ENCODE measurements around the gene BAD.

BAD gene

DNA sequence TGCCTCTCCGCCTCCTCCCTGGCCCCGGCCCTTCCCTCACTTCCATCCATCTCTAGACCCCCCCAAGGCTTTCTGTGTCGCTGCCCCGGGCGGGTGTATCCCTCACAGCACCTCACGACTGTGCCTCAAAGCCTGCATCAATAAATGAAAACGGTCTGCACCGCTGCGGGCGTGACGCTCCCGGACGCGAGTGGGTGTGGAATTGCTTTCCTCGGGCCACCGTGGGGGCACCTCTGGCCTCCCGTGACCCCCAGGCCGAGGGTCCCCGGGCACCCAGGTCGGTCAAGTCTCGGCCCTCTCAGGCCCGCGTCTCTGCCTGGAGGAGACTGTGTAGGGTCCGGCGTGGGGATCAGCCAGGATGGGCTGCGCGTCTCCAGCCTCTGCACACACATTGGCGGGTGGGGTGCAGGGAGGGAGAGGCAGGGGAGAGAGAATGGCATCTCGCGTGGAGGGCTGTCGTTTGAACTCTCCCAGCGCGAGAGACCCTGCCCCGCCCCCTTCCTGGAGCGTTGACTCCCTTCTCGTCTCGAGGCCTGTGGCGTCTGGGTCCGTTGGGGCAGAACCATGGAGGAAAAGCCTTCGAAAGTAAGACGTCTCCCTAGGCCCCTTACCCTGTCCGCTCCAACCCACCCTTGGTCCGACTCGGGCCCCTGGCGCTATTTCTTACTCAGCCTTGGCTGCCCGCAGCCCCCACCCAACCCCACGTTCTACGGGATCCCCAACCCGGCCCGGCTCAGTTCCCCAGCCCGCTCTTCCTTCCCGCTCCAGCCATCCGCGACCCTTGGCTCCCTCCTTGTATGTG is 15.6 kb upstream of the BAD start, which contains the start of gene CATSPERZ:
CATSPERZ (plus strand) TSS at position 512 of the 802 bp plus-strand sequence; CDS start at position 565, 53 bp downstream.
- peaks cover 5% of the 10 kb centered on the region for H3K4me1 ChIP-seq (ENCODE audit: control insufficient read depth, insufficient read depth, low read length)
- H3K9ac ChIP-seq (ENCODE audit: low read depth, low read length) = no peak within 1 kb of the TSS
- H3K4me3 ChIP-seq (ENCODE audit: low read depth, low read length) = peak within 1 kb of the TSS; percentile 65
- no peaks in the 10 kb centered on the region for H3K36me3 ChIP-seq (ENCODE audit: control insufficient read depth, insufficient read depth, low read length)
- H3K27me3 ChIP-seq (ENCODE audit: control insufficient read depth, insufficient read depth, low read length) = peaks cover 71% of the 10 kb centered on the region
- no peaks in the 10 kb centered on the region for H3K9me3 ChIP-seq (ENCODE audit: control insufficient read depth, insufficient read depth, low read length)

DNA sequence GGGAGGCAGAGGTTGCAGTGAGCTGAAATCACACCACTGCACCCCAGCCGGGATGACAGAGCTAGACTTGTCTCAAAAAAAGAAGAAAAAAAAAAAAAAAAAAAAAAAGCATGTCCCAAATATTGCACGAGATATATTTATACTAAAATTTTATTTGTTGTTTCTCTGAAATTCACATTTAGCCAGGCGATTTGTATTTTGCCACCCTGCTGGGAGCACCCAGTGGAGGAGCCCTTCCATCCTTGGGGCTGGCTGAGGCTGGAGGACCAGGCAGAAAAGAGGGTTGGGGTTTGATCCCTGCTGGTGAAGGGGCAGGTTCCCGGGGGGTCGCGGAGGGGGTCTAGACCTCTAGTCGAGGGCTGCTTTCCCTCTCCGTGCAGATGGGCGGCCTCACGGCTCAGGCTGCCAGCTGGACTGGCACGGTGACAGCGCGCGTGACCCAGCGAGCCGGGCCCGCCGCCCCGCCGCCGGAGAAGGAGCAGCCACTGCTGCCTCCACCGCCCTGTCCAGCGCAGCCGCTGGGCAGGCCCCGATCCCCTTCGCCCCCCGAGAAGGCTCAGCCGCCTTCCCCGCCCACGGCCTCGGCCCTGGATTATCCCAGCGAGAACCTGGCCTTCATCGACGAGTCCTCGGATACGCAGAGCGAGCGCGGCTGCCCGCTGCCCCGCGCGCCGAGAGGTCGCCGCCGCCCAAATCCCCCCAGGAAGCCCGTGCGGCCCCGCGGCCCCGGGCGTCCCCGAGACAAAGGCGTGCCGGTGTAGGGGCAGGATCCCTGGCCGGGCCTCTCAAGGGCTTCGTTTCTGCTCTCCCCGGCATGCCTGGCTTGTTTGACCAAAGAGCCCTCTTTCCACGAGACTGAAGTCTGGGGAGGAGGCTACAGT is 14.7 kb upstream of the BAD start:
- no peaks in the 10 kb centered on the region for H3K36me3 ChIP-seq (ENCODE audit: control insufficient read depth, insufficient read depth, low read length)
- no peak overlapping the region for H3K9ac ChIP-seq (ENCODE audit: low read depth, low read length)
- no peaks in the 10 kb centered on the region for H3K9me3 ChIP-seq (ENCODE audit: control insufficient read depth, insufficient read depth, low read length)
- peaks cover 4% of the 10 kb centered on the region for H3K4me1 ChIP-seq (ENCODE audit: control insufficient read depth, insufficient read depth, low read length)
- peak overlapping the region; percentile 65 for H3K4me3 ChIP-seq (ENCODE audit: low read depth, low read length)
- H3K27me3 ChIP-seq (ENCODE audit: control insufficient read depth, insufficient read depth, low read length) = peaks cover 80% of the 10 kb centered on the region

DNA sequence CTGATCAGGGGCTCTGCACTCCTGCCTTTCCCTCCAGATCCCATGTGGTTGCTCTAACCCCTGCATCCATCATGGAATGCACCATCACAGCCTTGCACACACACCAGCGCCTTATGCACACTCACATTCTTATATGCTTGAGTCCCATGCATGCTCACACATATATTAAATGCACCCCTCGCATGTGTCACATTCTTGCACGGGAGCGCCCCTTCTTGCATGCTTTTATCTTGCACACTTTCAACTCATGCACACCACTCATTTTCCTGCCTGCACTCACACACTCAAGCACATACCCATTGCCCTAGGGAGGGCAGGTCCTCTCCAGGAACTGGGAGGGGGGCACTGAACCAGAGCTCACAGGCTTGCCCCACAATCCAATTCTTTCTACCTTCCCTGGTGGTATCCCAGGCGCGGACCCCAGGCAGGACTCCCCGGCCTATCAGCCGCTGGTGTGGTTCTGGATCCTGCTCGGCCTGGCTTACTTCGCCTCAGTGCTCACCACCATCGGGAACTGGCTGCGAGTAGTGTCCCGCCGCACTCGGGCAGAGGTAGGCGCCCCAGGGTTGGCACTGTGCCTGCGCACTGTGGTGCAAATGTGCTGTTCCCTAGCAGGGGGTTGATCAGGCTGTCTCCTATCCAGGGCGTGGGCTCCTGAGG is 13.4 kb upstream of the BAD start:
- Histone ChIP-seq H3K4me1 (ENCODE audit: control insufficient read depth, insufficient read depth, low read length) (no peaks in the 10 kb centered on the region), H3K36me3 (ENCODE audit: control insufficient read depth, insufficient read depth, low read length) (no peaks in the 10 kb centered on the region), H3K9ac (ENCODE audit: low read depth, low read length) (no peak overlapping the region), H3K27me3 (ENCODE audit: control insufficient read depth, insufficient read depth, low read length) (peaks cover 91% of the 10 kb centered on the region), H3K9me3 (ENCODE audit: control insufficient read depth, insufficient read depth, low read length) (no peaks in the 10 kb centered on the region), H3K4me3 (ENCODE audit: low read depth, low read length) (peak overlapping the region; percentile 45)

DNA sequence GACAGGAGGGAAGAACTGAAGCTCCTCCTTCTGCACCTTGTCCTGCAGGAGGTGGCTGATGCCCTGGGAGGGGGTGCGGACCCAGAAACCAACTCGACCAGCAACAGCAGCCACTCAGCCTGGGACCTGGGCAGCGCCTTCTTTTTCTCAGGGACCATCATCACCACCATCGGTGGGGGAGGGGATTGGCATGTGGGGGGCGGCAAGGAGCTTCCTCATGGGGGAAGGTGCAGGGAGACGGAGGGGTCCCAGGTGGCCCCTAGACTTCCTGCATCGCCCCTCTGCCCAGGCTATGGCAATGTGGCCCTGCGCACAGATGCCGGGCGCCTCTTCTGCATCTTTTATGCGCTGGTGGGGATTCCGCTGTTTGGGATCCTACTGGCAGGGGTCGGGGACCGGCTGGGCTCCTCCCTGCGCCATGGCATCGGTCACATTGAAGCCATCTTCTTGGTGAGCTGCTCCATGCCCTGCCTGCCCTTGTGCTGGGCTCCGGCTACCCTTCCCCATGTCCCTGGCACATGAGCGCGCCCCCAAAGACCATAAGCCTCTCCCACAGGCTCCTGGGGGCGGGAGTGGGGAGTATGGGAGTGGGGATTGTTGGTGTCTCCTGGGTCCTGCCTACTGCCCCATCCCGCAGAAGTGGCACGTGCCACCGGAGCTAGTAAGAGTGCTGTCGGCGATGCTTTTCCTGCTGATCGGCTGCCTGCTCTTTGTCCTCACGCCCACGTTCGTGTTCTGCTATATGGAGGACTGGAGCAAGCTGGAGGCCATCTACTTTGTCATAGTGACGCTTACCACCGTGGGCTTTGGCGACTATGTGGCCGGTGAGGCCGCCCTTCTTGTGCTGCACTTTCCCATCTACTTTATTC is 12.6 kb upstream of the BAD start:
- H3K4me3 ChIP-seq (ENCODE audit: low read depth, low read length) = peak overlapping the region; percentile 45
- H3K27me3 ChIP-seq (ENCODE audit: control insufficient read depth, insufficient read depth, low read length) = peaks cover 99% of the 10 kb centered on the region
- H3K9me3 ChIP-seq (ENCODE audit: control insufficient read depth, insufficient read depth, low read length) = no peaks in the 10 kb centered on the region

DNA sequence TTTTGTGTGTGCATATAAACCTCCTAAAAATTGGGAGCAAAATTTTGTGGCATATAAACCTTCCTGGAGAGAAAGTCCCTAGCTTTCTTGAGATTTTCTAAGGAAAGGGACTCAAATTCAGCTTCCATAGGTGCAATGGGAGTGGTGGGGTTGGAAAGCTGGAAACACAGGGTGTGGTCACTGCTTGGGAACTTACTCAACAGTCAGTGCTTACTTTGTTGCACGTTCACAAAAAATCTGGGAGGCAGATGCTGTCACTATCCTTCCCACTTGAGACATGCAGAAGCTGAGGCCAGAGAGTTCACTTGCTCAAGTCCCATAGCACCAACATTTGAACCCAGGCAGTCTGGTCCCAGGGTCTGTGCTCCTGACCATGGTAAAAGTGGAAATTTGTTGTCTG is 11.8 kb upstream of the BAD start:
- Histone ChIP-seq H3K9ac (ENCODE audit: low read depth, low read length) (no peak overlapping the region), H3K4me1 (ENCODE audit: control insufficient read depth, insufficient read depth, low read length) (no peaks in the 10 kb centered on the region), H3K9me3 (ENCODE audit: control insufficient read depth, insufficient read depth, low read length) (no peaks in the 10 kb centered on the region), H3K4me3 (ENCODE audit: low read depth, low read length) (peak overlapping the region; percentile 45), H3K27me3 (ENCODE audit: control insufficient read depth, insufficient read depth, low read length) (peaks cover 97% of the 10 kb centered on the region), H3K36me3 (ENCODE audit: control insufficient read depth, insufficient read depth, low read length) (no peaks in the 10 kb centered on the region)

More for the DNA sequence above, 12.6 kb upstream of the BAD start:
- H3K4me1 ChIP-seq (ENCODE audit: control insufficient read depth, insufficient read depth, low read length) = no peaks in the 10 kb centered on the region
- H3K9ac ChIP-seq (ENCODE audit: low read depth, low read length) = no peak overlapping the region
- no peaks in the 10 kb centered on the region for H3K36me3 ChIP-seq (ENCODE audit: control insufficient read depth, insufficient read depth, low read length)

DNA sequence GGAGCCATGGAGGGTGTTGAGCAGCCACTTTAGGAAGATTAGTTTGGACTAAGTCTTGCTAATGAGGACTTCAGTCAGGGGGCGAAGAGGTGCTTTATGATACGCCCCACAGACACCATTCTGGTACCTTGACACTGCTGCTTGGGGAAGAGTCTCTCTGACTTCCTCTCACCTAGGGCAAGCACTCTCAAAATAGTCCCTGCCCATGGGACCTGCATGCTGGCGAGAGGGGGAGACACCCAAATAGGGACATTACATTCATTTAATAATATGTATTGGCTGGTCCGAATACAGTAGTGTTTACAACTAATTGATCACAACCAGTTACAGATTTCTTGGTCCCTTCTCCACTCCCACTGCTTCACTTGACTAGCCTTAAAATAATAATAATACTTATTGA is 11.3 kb upstream of the BAD start:
- H3K9me3 ChIP-seq (ENCODE audit: control insufficient read depth, insufficient read depth, low read length) = no peaks in the 10 kb centered on the region
- no peaks in the 10 kb centered on the region for H3K4me1 ChIP-seq (ENCODE audit: control insufficient read depth, insufficient read depth, low read length)
- no peak overlapping the region for H3K9ac ChIP-seq (ENCODE audit: low read depth, low read length)
- H3K27me3 ChIP-seq (ENCODE audit: control insufficient read depth, insufficient read depth, low read length) = peaks cover 98% of the 10 kb centered on the region
- no peaks in the 10 kb centered on the region for H3K36me3 ChIP-seq (ENCODE audit: control insufficient read depth, insufficient read depth, low read length)
- no peak overlapping the region for H3K4me3 ChIP-seq (ENCODE audit: low read depth, low read length)

DNA sequence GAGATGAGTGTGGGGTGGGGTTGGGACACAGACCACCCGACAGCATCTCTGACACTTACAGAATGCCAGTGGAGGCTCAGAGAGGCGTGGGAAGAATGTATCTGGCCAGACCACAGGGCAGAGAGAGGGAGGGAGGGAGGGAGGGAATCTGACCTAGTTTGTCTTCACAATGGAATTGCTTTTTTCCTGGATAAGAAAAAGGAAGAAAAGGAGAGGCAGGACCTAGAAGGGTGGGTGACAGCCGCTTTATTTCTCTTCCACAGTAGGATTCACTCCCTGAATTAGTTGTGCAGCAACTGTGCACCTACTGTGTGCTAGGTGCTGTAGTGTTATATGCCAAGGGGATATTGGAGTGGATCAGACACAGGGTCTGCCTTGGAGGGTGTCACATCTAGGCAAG is 10.3 kb upstream of the BAD start:
- peaks cover 98% of the 10 kb centered on the region for H3K27me3 ChIP-seq (ENCODE audit: control insufficient read depth, insufficient read depth, low read length)
- H3K4me1 ChIP-seq (ENCODE audit: control insufficient read depth, insufficient read depth, low read length) = no peaks in the 10 kb centered on the region
- H3K36me3 ChIP-seq (ENCODE audit: control insufficient read depth, insufficient read depth, low read length) = no peaks in the 10 kb centered on the region
- H3K9ac ChIP-seq (ENCODE audit: low read depth, low read length) = no peak overlapping the region
- no peak overlapping the region for H3K4me3 ChIP-seq (ENCODE audit: low read depth, low read length)
- no peaks in the 10 kb centered on the region for H3K9me3 ChIP-seq (ENCODE audit: control insufficient read depth, insufficient read depth, low read length)

DNA sequence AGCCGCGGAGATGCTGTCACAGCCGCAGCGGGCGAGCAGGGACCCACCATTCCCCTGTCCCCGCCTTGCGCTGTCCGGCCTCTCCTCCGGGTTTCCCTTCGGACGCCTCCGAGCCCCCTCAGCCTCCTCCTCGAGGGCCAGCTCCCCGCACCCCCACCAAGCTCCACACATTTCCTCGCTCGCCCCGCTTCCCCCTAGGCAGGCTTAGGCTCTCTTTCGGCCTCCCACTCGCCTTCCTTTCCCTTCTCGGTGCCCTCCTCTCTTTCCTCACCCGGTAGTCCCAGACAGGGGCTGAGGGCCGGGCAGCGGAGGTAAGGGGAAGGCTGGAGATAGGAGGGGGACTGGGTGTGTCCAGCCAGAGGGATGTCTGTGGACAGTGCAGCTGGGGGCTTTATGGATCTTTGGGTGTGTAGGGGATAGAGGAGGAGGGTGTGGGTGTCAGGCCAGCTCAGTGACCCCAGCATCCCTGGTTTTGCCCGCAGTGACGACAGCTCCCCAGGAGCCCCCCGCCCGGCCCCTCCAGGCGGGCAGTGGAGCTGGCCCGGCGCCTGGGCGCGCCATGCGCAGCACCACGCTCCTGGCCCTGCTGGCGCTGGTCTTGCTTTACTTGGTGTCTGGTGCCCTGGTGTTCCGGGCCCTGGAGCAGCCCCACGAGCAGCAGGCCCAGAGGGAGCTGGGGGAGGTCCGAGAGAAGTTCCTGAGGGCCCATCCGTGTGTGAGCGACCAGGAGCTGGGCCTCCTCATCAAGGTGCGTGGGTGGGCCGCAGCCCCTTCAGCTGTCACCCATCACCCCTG is 8.2 kb upstream of the BAD start:
- Histone ChIP-seq H3K9me3 (ENCODE audit: control insufficient read depth, insufficient read depth, low read length) (no peaks in the 10 kb centered on the region), H3K4me1 (ENCODE audit: control insufficient read depth, insufficient read depth, low read length) (no peaks in the 10 kb centered on the region), H3K4me3 (ENCODE audit: low read depth, low read length) (peak overlapping the region; percentile 39), H3K36me3 (ENCODE audit: control insufficient read depth, insufficient read depth, low read length) (no peaks in the 10 kb centered on the region), H3K9ac (ENCODE audit: low read depth, low read length) (no peak overlapping the region), H3K27me3 (ENCODE audit: control insufficient read depth, insufficient read depth, low read length) (peaks cover 83% of the 10 kb centered on the region)

DNA sequence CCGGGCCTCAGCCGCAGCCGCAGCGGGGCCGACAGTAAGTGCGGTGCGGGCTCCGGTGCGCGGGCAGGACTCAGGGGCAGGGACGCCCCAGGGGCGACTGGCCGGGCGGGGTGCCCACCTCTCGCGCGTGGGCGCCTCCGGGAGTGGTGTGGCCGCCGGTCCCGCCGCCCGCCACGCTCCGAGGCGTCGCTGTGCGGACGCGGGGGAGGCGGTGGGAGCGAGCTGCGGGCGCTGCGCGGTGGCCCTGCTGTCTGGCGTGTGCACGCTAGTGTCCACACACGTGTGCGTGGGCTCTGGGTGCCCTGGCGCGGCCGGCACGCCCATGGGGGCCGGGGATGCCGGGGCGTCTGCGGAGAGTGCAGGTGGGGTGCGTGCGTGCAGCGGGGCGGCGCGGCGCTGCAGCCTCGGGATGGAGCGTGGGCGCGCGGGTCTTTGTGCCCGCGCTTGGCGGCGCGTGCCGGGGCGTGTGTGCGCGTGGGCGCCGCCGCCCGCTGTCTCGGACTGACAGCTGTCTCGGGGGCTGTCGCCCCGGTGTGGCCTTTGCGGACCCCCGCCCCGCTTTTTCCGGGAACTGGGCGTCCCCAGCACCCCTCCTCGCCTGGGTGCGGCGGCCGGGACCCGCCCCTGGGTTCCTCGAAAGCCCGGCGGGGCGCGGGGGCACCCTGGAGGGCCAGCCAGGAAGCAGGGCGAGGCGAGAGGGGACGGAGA is 7.4 kb upstream of the BAD start:
- no peaks in the 10 kb centered on the region for H3K4me1 ChIP-seq (ENCODE audit: control insufficient read depth, insufficient read depth, low read length)
- peaks cover 78% of the 10 kb centered on the region for H3K27me3 ChIP-seq (ENCODE audit: control insufficient read depth, insufficient read depth, low read length)
- H3K36me3 ChIP-seq (ENCODE audit: control insufficient read depth, insufficient read depth, low read length) = no peaks in the 10 kb centered on the region
- no peak overlapping the region for H3K9ac ChIP-seq (ENCODE audit: low read depth, low read length)
- H3K4me3 ChIP-seq (ENCODE audit: low read depth, low read length) = peak overlapping the region; percentile 39
- no peaks in the 10 kb centered on the region for H3K9me3 ChIP-seq (ENCODE audit: control insufficient read depth, insufficient read depth, low read length)

DNA sequence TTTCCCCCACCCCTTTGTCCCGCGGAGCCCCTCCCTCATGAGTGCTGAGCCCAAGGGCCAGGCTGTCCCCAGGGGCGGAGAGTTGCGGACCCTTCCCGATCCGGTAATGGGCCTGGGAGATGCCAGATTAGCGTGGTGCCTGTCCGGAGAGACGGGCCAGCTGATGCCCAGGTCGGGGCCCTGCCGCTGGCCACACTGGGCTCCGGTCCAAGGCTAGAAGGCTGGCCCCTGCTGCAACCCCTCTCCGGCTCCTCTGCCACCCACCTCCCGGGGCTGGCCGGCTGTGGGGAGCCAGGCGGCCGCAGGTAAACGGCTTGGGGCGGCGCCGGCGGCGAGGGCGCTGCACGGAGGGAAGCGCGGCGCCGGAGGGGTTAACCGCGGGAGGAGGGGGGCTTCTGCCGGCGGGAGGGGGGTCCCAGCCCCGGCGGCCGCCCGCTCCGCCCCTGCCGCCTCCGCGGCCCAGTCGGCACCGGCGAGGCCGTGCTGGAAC is 6.8 kb upstream of the BAD start, which contains the start of gene KCNK4:
KCNK4 (plus strand) TSS at position 41 of the 490 bp plus-strand sequence. CDS start 1,717 bp downstream, outside the sequence.
- H3K4me3 ChIP-seq (ENCODE audit: low read depth, low read length) = peak within 1 kb of the TSS; percentile 41
- H3K27me3 ChIP-seq (ENCODE audit: control insufficient read depth, insufficient read depth, low read length) = peaks cover 72% of the 10 kb centered on the region
- H3K9ac ChIP-seq (ENCODE audit: low read depth, low read length) = no peak within 1 kb of the TSS
- H3K36me3 ChIP-seq (ENCODE audit: control insufficient read depth, insufficient read depth, low read length) = no peaks in the 10 kb centered on the region
- no peaks in the 10 kb centered on the region for H3K9me3 ChIP-seq (ENCODE audit: control insufficient read depth, insufficient read depth, low read length)
- no peaks in the 10 kb centered on the region for H3K4me1 ChIP-seq (ENCODE audit: control insufficient read depth, insufficient read depth, low read length)
